ENCODE measurements around the gene MYB.
"Not testable (repeated sequence)": the region's sequence is repeated elsewhere in the genome, so short reads cannot be mapped to it uniquely, and the experiment has no call there.

MYB gene

DNA sequence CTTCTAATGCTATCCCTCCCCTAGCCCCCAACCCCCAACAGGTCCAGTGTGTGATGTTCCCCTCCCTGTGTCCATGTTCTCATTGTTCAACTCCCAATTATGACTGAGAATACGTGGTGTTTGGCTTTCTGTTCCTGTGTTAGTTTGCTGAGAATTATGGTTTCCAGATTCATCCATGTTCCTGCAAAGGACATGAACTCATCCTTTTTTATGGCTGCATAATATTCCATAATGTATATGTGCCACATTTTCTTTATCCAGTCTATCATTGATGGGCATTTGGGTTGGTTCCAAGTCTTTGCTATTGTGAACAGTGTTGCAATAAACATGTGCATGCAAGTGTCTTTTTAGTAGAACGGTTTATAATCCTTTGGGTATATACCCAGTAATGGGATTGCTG, 30.6 kb upstream of the MYB start:
- H3K27ac Mint-ChIP-seq, result not testable (repeated sequence)

GRCh38 chr6:135154125-135154524, 27.0 kb upstream of the MYB start:
- H3K27ac Mint-ChIP-seq; H3K4me3 Mint-ChIP-seq; ATAC-seq (replicated peaks); H3K4me1 Mint-ChIP-seq; H3K9me3 Mint-ChIP-seq; DNase-seq; H3K36me3 Mint-ChIP-seq: not testable (repeated sequence)
- peaks cover 0 to 12% of the 10 kb centered on the region in 2 donors for H3K27me3 Mint-ChIP-seq

More for the DNA sequence above, 30.6 kb upstream of the MYB start:
- H3K36me3 Mint-ChIP-seq; DNase-seq; ATAC-seq (replicated peaks); H3K27me3 Mint-ChIP-seq; H3K4me3 Mint-ChIP-seq; H3K9me3 Mint-ChIP-seq: not testable (repeated sequence)
- H3K4me1 Mint-ChIP-seq, result peaks cover 10 to 12% of the 10 kb centered on the region in 2 donors

GRCh38 chr6:135158397-135158796, 22.7 kb upstream of the MYB start:
- H3K4me3 Mint-ChIP-seq, result no peak overlapping the region
- ATAC-seq (replicated peaks), result no peak
- H3K36me3 Mint-ChIP-seq, result no peaks in the 10 kb centered on the region
- H3K27ac Mint-ChIP-seq, result no peak overlapping the region
- H3K27me3 Mint-ChIP-seq, result peaks cover 0 to 17% of the 10 kb centered on the region in 2 donors
- H3K9me3 Mint-ChIP-seq, result peaks cover 0 to 3% of the 10 kb centered on the region in 2 donors
- DNase-seq, result no peak
- H3K4me1 Mint-ChIP-seq, result peaks cover 13 to 14% of the 10 kb centered on the region in 2 donors

DNA sequence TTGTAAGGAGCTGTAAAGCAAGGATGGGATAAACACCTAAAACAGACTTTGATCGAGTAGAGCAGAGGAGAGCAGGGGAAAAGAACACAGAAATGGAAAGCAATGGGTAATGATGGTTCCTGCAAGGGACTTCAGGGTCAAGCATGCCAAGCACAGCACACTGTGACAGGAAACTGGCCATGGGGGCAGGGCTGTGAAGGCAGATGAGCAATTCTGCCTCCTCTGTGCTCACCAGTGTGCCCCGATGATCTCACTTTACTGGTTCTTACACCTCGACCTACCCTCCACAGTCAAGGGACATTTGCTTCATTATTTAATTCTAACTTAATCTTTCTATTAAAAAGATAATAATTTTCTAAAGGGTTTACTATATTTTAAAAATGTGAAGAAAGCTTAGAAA, 21.6 kb upstream of the MYB start:
- Mint-ChIP-seq H3K4me3 (no peak overlapping the region), H3K4me1 (peaks cover 16 to 18% of the 10 kb centered on the region in 2 donors), H3K27me3 (peaks cover 0 to 17% of the 10 kb centered on the region in 2 donors), H3K9me3 (peaks cover 0 to 3% of the 10 kb centered on the region in 2 donors), H3K36me3 (no peaks in the 10 kb centered on the region), H3K27ac (no peak overlapping the region)
- ATAC-seq (replicated peaks) (no peak), DNase-seq (no peak)

GRCh38 chr6:135161411-135162395, 19.4 kb upstream of the MYB start:
- Mint-ChIP-seq H3K27me3 (peaks cover 0 to 17% of the 10 kb centered on the region in 2 donors), H3K9me3 (peaks cover 0 to 3% of the 10 kb centered on the region in 2 donors), H3K36me3 (no peaks in the 10 kb centered on the region), H3K4me3 (no peak overlapping the region), H3K4me1 (peaks cover 26 to 29% of the 10 kb centered on the region in 2 donors), H3K27ac (peak overlapping the region; percentile 2)
- no peak for ATAC-seq (replicated peaks)
- DNase-seq, result no peak

DNA sequence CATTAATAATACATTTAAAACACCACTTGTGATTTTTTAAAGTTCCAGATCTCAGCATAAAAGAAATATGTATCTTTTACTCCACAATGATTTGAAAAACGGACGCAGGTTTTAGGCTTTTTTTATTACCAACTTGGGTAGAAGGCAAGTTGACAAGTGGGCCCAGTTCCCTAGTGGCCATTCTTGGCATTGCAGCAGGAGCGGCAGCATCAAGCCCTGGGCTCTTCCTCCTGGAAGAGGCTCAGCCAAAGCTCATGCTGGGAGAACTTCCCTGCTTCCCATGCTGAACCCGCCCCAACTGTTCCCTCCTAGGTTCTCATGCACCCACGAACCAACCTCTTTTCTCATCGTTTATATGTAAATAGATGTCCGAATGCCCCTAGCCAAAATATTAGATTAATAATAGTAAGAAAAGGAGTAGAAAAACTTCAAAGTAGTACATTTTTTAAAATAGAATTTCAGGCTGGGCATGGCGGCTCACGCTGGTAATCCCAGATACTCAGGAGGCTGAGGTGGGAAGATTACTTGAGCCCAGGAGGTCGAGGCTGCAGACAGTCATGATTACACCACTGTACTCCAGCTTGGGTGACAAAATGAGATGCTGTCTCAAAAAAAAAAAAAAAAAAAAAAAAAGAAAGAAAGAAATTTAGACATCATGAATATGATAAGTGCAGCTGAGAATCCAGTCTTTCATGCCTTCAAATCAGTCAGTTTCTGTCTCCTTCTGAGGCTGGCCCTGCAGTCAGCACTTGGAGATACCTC, 18.2 kb upstream of the MYB start:
- Mint-ChIP-seq H3K27ac (peak overlapping the region; percentile 80), H3K4me1 (peaks cover 26 to 29% of the 10 kb centered on the region in 2 donors), H3K4me3 (peak overlapping the region; percentile 29 to 31), H3K27me3 (peaks cover 0 to 10% of the 10 kb centered on the region in 2 donors), H3K9me3 (peaks cover 0 to 3% of the 10 kb centered on the region in 2 donors), H3K36me3 (no peaks in the 10 kb centered on the region)
- ATAC-seq (replicated peaks) (no peak), DNase-seq (no peak)

- peak; percentile 90 to 93 for ATAC-seq (replicated peaks)
- H3K36me3 Mint-ChIP-seq, result no peaks in the 10 kb centered on the region
- H3K4me1 Mint-ChIP-seq, result peaks cover 26 to 29% of the 10 kb centered on the region in 2 donors
- H3K27me3 Mint-ChIP-seq, result peaks cover 0 to 9% of the 10 kb centered on the region in 2 donors
- peak; percentile 51 for DNase-seq
- peaks cover 0 to 3% of the 10 kb centered on the region in 2 donors for H3K9me3 Mint-ChIP-seq
- H3K27ac Mint-ChIP-seq, result peak overlapping the region; percentile 80
- H3K4me3 Mint-ChIP-seq, result peak overlapping the region; percentile 29 to 31
These were observed 17.7 kb upstream of the MYB start for GRCh38 chr6:135163440-135163738.

DNA sequence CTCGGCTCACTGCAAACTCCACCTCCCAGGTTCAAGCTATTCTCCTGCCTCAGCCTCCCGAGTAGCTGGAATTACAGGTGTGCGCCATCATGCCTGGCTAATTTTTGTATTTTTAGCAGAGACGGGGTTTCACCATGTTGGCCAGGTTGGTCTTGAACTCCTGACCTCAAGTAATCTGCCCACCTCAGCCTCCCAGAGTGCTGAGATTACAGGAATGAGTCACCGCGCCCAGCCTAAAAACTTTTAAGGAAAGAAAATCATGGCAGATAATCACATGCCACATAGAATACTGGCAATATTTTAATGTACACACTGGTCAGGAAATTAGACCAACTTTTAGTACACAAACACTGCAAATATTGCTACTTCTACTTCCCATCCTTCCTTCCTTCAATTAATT, 16.7 kb upstream of the MYB start:
- not testable (repeated sequence) for DNase-seq; H3K27me3 Mint-ChIP-seq; H3K9me3 Mint-ChIP-seq; H3K36me3 Mint-ChIP-seq; H3K4me3 Mint-ChIP-seq; ATAC-seq (replicated peaks); H3K27ac Mint-ChIP-seq
- H3K4me1 Mint-ChIP-seq, result peaks cover 25 to 29% of the 10 kb centered on the region in 2 donors

DNA sequence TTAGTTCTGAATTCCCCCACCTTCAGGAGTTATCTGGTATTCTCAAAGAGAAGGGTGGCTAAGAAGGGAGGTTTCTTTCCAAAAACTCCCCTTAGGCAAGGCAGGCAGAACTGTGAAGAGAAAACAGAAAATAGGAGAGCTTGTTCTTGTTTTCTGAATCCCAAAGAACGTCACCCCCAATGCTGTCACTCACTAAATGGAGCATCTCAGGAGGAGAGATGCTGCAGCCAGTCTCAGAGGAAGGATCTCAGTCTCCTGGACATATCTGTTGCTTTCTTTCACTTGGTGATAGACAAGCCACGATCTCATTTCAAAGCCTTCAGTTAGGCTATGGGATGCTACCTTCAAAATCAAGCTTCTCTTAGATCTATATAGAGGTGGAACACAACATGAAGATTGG, 16.1 kb upstream of the MYB start:
- H3K4me1 Mint-ChIP-seq, result peaks cover 25 to 29% of the 10 kb centered on the region in 2 donors
- H3K36me3 Mint-ChIP-seq, result no peaks in the 10 kb centered on the region
- peaks cover 0 to 3% of the 10 kb centered on the region in 2 donors for H3K27me3 Mint-ChIP-seq
- peak overlapping the region in 1 of 2 donors; percentile 14 for H3K4me3 Mint-ChIP-seq
- DNase-seq, result no peak
- peak in 1 of 2 donors; percentile 37 for ATAC-seq (replicated peaks)
- H3K27ac Mint-ChIP-seq, result no peak overlapping the region
- peaks cover 0 to 3% of the 10 kb centered on the region in 2 donors for H3K9me3 Mint-ChIP-seq

DNA sequence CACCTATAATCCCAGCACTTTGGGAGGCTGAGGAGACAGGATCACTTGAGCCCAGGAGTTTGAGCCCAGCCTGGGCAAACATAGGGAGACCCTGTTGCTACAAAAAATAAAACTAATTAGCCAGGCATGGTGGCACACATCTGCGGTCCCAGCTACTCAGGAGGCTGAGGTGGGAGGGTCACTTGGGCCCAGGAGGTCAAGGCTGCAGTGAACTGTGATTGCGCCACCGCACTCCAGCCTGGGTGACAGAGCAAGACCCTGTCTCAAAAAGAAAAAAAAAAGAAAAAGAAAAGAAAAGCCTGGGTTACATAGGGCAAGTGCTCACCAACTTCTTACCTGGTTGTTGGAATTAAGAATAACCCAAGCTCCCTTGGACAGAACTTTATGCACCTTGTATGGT, 14.6 kb upstream of the MYB start:
- ATAC-seq (replicated peaks), result no peak
- Mint-ChIP-seq H3K27ac (no peak overlapping the region), H3K4me3 (no peak overlapping the region), H3K4me1 (peaks cover 29% of the 10 kb centered on the region in 2 donors), H3K36me3 (no peaks in the 10 kb centered on the region), H3K27me3 (no peaks in the 10 kb centered on the region), H3K9me3 (peaks cover 0 to 1% of the 10 kb centered on the region in 2 donors)
- no peak for DNase-seq

- H3K4me3 Mint-ChIP-seq, result no peak overlapping the region
- no peaks in the 10 kb centered on the region for H3K27me3 Mint-ChIP-seq
- peaks cover 21 to 23% of the 10 kb centered on the region in 2 donors for H3K4me1 Mint-ChIP-seq
- no peak overlapping the region for H3K27ac Mint-ChIP-seq
- no peaks in the 10 kb centered on the region for H3K36me3 Mint-ChIP-seq
- ATAC-seq (replicated peaks), result no peak
- DNase-seq, result no peak
- no peaks in the 10 kb centered on the region for H3K9me3 Mint-ChIP-seq
These were observed 13.5 kb upstream of the MYB start for GRCh38 chr6:135167617-135168016.

- Mint-ChIP-seq H3K4me1 (peaks cover 21 to 23% of the 10 kb centered on the region in 2 donors), H3K36me3 (no peaks in the 10 kb centered on the region), H3K4me3 (no peak overlapping the region), H3K27ac (no peak overlapping the region), H3K9me3 (no peaks in the 10 kb centered on the region), H3K27me3 (no peaks in the 10 kb centered on the region)
- DNase-seq (no peak), ATAC-seq (replicated peaks) (no peak)
These were observed 12.3 kb upstream of the MYB start for GRCh38 chr6:135168766-135169165.

DNA sequence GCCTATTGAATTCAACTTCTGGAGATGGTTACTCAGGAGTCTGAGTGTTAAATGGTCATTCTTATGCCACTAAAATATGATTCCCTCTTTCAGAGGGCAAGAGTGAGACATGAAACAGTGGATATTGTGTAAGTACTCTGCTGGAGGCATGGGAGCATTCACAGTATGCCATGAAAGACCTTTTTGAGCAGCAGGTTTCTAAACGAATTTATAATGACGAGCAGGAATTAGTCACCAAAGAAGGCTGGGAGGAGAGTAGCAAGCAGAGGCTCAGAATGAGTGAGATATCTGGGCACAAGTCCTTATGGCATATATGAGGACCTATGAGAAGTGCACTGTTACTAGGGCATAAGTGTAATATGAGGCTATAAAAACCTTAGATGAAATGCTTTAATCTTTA, 10.9 kb upstream of the MYB start:
- H3K36me3 Mint-ChIP-seq, result no peaks in the 10 kb centered on the region
- H3K4me1 Mint-ChIP-seq, result peaks cover 10 to 14% of the 10 kb centered on the region in 2 donors
- peak overlapping the region; percentile 72 for H3K27ac Mint-ChIP-seq
- H3K27me3 Mint-ChIP-seq, result no peaks in the 10 kb centered on the region
- peak in 1 of 2 donors; percentile 64 for ATAC-seq (replicated peaks)
- H3K9me3 Mint-ChIP-seq, result no peaks in the 10 kb centered on the region
- no peak for DNase-seq
- no peak overlapping the region for H3K4me3 Mint-ChIP-seq

DNA sequence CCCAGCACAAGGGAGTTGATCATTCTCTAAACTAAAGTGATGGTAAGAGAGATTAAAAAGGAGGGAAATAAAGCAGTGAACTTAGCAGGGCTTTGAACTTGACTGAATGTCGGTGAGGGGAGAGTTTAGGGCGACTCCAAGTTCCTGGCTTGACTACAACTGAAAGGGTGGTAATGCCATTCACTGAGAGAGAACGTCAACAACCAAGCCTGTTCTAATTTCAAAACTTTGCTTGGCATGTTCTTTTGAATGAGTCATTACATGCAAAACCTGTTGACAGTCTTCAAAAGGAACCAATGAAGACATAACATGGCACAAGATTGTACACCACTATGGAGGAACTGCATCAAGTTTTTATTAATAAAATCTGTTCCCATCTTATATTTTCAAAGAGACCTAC, 10.3 kb upstream of the MYB start:
- H3K27me3 Mint-ChIP-seq, result no peaks in the 10 kb centered on the region
- peak; percentile 42 to 86 for ATAC-seq (replicated peaks)
- no peak overlapping the region for H3K4me3 Mint-ChIP-seq

More for the DNA sequence above, 10.3 kb upstream of the MYB start:
- DNase-seq, result no peak
- Mint-ChIP-seq H3K36me3 (no peaks in the 10 kb centered on the region), H3K9me3 (no peaks in the 10 kb centered on the region), H3K4me1 (peaks cover 6 to 10% of the 10 kb centered on the region in 2 donors), H3K27ac (peak overlapping the region; percentile 72)
